Measurements from ENCODE around the gene JMJD4.

DNA sequence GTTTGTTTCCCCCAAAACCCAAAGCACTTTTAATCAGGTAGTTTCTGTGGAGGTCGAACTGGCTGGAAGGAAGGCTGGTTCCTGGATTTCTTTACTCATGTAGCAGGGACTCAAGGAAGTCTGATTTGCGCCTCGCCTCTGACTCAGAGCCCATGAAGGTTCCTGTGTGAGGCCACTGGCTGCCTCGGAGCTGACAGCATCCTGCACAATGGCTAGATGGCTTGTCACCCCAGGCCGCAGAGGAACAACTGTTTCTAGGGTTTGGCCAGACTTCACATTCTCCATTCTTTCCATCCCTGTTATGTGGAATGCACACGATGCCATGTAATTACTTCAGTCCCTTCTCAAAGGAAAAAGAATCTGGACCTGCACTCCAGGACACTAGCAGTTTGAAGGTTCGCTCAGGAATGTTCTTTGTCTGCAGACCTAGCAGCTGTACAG is 41.2 kb upstream of the JMJD4 start:
- TF ChIP-seq, protein P1, sequence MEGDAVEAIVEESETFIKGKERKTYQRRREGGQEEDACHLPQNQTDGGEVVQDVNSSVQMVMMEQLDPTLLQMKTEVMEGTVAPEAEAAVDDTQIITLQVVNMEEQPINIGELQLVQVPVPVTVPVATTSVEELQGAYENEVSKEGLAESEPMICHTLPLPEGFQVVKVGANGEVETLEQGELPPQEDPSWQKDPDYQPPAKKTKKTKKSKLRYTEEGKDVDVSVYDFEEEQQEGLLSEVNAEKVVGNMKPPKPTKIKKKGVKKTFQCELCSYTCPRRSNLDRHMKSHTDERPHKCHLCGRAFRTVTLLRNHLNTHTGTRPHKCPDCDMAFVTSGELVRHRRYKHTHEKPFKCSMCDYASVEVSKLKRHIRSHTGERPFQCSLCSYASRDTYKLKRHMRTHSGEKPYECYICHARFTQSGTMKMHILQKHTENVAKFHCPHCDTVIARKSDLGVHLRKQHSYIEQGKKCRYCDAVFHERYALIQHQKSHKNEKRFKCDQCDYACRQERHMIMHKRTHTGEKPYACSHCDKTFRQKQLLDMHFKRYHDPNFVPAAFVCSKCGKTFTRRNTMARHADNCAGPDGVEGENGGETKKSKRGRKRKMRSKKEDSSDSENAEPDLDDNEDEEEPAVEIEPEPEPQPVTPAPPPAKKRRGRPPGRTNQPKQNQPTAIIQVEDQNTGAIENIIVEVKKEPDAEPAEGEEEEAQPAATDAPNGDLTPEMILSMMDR (IDR thresholded peaks at IDR 0.05), result no peak
- no peak for TF ChIP-seq POLR2A (IDR thresholded peaks at IDR 0.05)
- TF ChIP-seq EP300 (IDR thresholded peaks at IDR 0.05), result no peak

Measured in tibial nerve (tissue), 4 donors.